Hematopoietic multipotent progenitor cell treated with erythropoietin and hydrocortisone succinate and interleukin-3 and kit ligand, for 4 days (in vitro differentiated cells): Measurements from ENCODE around the gene LY6G5B.

Experiments
- DNase-seq: peaks from one replicate; pipeline ENCODE4 v3.0.0-alpha.2; 2015

The LY6G5B gene

DNA sequence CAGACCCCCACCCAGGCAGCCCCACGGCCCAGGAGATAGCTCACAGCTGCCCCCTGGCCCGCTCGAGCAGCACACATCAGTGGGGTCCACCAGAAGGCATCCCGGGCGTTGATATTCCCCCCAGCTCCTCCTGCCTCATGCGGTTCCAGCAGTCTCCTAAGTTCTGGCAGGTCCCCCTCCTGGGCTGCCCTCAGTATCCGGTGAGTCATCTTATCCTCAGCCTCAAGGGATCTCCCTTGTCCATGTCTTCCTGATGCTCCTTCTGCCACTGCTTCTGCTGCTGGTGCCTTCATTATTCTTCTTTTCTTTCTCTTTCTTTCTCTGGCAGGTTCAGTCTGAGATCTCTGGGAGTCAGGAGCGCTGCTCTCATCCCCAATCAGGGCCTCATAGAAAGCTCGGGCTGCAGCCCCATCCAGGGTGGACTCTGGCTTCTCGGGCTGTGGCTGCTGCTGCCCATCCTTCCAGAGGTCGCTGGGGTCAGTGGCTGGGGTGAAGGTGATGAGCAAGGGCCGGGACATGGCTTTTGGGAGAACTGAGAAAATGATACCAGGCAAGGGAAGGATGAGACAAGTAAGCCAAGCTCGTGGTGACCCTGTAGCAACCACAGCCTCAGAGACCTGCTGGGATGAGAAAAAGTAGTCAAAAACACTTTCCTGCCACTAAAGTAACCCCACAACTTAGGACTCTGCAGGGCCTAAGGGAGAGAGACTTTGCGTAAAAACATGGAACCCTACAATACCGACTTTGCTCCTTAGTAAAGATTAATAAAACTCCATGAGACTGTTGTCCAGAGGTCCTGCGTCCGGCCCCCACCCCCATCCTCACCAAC, 5.6 kb upstream of the LY6G5B start:
- peak; percentile 40 for DNase-seq

DNA sequence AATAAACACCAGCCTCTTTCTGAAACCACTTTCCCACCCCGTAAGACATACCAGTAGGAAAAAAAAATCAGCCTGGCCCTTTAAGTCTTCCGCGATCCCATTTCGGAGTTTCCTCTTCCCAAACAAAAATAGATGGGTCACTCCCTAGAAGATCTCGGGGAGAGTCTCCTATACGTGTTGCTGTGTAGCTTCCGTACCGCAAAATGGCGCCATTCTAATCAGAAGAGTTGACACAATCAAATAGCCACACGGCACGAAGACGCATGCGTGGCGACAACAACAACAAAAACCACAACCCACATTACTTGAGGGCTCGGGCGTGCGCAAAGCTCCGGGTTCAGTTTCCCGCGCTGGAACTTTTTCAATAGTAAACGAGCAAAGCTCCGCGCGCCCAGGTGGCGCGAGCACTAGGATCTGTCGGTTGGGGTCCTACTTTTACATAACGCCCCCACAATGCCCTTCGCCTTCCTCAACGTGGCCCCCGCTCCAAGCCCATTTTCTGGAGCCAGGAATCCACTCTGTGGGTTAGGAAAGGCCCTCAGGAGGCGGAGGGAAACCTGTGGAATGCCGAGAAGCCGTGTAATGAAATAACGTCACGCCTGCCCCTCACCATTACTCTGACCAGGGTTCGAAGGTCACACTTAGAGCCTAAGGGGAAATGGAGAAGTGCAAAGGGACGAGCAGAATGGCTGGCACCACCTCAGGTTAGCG, 4.8 kb upstream of the LY6G5B start, which contains the start of gene GPANK1:
Gene GPANK1 (minus strand): TSS at position 208 of the 711 bp plus-strand sequence. CDS start 519 bp downstream, outside the sequence.
- DNase-seq = peak; percentile 99

DNA sequence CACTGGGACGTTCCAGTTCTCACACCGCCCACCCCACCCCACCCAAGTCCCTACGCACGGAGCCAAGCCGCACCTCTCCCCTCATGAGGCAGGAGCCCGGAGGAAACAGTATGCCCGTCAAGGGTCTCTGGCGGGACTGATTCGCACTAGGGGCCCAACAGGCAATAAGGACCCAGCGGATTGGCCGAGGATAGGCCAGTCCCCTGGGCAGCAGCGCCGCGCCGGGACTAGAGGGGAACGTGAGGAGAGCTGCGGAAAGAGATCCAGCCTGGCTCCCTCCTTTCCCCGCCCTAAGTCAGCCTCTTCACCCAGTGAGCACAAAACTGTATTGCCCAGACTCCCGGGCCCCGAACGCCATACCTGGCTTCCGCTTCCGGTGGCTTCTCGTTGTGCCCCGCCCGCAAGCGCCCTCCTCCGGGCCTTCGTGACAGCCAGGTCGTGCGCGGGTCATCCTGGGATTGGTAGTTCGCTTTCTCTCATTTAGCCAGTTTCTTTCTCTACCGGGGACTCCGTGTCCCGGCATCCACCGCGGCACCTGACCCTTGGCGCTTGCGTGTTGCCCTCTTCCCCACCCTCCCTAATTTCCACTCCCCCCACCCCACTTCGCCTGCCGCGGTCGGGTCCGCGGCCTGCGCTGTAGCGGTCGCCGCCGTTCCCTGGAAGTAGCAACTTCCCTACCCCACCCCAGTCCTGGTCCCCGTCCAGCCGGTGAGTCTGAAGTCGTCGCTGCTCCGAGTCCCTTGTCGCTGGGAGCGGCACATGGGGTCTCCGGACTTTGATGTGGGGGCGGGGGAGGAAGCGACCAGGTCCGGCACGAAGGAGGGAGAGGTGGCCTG, 4.1 kb upstream of the LY6G5B start, which contains the start of gene CSNK2B:
Gene CSNK2B (plus strand): TSS at position 580 of the 836 bp plus-strand sequence. CDS start 752 bp downstream, outside the sequence.
- peak; percentile 100 for DNase-seq

DNA sequence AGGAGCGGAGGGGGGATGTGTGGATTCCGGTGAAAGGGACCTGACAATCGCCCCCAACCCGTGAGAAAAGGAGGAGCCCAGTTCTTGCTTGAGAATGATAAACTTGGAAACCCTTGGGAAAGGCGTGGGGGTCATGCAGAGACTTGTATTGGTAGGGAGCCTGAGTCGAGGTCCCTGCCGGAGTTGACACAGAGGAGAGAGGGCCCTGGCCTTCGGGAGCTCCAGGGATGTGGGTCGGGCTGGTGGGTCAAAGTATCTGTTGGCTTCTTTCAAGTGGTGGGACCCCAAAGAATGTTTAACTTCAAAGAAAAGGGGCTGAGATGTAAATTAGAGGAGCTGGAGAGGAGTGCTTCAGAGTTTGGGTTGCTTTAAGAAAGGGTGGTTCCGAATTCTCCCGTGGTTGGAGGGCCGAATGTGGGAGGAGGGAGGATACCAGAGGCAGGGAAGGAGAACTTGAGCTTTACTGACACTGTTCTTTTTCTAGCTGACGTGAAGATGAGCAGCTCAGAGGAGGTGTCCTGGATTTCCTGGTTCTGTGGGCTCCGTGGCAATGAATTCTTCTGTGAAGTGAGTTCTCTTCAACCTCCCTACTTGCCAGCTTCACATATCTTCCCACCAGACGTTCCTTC, 3.3 kb upstream of the LY6G5B start:
- DNase-seq = peak; percentile 28

DNA sequence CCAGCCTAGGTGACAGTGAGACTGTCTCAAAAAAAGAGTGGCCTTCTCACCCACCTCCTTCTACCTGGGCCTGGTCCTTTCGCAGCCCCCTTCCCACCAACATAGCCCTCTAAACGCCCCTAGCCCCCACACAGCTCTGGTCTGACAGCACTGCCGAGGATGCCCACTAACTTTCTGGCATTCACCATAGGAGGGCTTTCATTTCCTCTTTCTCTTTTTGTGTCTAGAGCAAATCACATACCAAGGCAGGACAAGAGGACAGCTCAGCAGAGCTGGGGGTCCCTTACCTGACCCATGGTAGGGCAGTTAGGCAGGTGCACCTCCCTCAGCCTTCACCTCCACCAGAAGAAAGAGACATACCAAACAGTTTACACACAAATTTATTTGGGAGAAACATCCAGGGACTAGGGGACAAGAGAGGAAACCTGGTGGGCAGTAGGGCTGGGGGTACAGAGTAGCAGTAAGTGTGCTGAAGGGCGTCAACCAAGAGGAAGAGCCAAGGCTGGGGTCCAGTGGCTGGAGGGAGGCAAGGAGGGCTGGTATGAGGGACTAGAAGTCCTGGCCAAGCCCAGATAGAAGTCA, 6.6 kb downstream of the LY6G5B start:
- DNase-seq = no peak

DNA sequence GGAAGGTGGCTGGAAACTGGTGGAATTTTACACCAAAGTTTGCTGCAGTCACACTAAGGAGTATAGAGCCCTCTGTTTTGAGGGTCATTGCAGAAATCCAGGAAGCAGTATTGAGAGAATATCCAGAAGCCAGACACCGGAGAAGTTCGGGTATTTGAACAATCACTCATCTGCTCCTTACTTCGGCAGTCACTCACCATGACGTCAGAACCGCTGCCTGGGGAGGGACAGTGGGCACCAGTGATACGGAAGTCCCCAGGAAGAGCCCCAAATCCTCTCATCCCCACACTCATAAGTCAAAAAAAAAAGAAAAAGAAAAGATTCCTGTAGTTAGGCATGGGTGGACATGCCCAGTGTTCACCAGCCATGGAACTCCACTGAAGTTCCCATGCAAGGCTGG, 7.1 kb downstream of the LY6G5B start:
- no peak for DNase-seq

DNA sequence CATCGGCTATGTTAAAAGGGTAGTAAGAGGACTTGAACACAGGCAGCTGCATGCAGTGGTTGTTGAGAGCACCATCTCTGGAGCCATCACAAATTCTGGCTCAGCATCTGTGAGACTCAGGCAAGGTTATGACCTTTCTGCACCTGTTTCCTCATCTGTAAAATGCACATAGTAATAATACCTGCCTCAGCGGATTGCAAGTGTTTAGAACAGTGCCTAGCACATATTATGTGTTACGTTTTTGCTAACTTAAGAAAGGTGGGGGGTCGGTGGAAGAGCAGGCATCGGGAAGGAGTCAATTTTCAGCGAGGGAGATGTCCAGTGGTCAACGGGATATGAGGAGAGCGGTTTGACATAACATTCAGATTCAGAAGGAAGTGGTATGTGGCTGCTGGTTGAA, 8.2 kb downstream of the LY6G5B start:
- no peak for DNase-seq

DNA sequence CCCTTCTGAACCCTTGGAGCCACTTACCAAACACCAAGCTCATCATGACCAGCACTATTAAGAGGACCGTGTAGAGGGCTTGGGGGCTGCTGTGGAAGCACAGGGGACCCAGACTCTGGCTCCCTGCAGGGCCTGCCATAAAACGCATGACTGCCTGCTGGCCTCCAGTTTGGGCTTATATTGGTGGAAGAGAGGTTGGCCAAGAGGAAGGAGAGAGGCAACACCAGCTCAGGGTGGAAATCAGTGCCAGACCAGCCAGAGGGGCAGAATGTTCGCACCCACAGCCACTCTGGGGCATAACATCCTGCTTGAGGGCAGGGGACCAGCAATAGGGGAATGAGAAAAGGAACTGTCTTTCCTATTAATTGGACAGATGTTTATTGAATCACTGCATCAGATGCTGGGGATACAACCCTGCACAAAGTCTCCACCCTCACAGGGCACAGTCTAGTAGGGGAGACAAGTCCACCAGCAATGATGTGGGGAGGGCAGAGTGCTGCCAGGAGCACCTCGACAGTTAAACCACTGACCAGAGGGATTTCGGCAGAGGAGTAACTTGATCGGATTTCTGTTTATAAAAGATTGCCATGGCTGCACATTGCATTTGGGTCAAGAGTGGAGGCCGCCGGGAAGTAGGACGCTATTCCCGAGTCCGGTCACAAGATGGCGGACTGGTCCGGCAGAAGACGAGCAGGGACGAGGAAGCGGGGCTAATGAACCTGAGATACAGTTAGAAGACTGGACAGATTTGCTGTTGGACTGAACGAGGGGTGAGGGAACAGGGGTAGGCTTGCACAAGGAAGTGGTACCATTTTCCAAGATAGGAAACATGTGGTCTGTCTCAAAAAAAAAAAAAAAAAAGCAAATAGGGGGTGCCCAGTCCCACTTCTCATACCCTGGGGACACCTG, 10.7 kb downstream of the LY6G5B start, which contains the start of gene LY6G5C:
Gene LY6G5C (minus strand): TSS at position 842 of the 909 bp plus-strand sequence. CDS start 694 bp downstream, at position 148.
- DNase-seq = peak; percentile 90

DNA sequence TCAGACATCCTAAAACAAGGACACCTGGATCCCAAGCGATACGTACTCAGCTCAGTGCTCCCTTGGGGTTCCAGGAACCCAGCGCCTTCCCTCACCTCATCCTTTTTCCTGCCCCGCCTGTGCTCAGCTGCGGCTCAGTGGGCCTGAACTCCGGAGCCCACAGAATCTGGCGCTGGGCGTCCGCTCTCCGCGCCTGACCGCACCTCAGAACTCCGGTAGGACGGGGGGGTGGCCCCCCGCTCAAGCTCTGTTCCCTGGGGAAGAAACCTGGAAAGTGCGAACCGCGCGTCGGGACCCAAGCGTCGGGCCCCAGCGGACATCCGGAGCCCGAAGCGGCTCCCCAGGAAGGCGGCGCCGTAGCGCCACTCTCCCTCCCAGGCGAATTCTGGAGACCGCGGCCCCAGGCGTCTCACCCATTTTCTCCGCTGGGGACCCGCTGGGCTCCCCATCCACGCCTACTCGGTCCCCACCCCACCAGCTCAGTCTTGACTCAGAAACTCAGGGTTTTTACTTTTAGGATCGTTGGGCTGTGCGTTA, 11.4 kb downstream of the LY6G5B start:
- peak; percentile 80 for DNase-seq

DNA sequence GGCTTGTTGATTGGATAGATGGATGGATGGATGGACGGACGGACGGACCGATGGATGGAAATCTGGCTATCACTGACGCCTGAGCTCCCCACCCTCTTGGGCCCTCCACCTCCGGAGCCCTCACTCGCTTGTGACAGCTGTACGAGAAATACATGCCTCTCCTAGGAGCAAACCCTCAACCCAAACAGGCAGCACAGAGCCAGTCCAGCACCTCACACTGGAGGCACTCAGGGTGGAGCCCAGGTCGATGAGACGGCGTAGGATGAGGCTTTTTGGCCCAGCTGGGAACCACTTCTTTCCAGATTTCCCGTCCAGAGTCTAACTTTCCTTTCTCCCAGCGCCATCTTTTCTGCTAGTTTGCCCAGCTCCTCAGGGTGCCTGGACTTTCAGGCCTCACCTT, 13.8 kb downstream of the LY6G5B start:
- DNase-seq = no peak

DNA sequence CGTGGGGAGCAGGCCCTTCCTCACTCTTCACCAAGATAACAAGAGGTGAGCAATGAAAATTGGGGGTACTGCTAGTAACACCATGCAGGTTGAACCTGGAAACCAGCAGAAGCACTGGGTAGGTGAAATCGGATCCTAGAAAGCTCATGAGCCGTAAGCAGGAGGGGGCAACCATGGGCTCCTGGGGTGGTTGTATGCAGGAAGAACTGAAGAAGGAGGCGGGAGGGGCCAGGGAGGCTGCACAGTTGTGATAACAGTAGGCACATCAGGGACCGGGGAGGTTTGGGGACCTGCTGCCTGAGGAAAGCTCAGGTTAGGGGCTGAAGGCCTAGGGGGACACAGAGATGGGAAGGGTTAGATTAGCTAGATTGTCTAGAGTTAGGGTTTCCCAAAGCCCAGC, 16.7 kb downstream of the LY6G5B start:
- DNase-seq = peak; percentile 76

DNA sequence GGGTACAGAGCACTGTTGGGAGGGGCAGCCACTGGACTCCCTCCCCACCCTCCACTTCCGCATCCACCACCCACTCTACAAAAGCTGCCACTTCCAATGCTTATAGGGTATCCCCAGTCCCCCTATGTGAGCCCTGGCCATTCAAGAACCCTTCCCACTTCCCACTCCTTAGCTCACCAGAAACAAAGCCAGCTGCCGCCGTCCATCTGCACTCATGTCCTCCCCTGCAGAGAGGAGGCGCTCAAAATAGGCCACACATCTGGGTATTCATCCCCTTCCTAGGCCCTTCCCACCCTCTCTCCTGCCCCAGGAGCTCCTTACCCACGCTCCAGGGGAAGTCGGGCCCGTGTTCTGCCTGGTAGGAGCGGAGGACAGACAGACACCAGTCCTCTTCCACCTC, 17.5 kb downstream of the LY6G5B start:
- no peak for DNase-seq

DNA sequence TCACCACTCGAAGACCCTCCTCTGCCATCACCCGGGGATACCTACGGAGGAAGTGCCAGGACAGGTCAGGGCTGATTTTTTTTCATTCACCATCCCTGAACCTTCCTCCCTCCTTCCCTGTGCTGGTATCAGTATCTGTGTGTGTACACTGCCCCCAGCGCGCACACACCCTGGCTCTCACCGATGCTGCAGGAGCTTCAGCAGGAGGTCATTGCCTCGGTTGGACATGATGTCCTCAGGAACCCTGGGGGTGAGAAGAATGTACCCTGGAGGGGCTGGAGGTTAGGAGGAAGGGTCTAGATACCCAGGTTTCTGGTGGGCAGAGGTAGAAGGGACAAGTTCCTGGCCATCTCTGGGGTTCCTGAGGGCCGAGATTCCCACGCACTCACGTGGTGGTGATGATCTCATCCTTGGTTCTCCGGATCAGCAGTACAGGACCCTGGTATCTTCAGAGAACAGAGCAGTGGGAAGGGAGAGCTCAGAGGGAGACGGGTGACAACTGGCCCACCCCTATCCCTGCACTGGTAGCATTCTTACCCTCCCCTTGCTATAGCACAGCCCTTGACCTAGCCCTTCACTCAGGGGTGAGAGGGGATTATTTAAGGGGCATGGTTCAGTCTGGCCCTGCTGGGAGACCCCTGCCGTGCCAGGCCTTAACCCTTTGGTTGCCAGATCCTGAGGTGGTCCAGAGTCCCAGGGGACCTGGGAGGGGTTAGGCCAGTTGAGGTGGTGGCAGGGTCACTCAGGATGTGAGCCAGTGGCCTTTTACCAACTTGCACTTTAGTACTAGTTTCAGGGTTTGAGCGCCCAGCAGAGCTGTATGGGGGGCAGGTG, 18.3 kb downstream of the LY6G5B start:
- DNase-seq = no peak

DNA sequence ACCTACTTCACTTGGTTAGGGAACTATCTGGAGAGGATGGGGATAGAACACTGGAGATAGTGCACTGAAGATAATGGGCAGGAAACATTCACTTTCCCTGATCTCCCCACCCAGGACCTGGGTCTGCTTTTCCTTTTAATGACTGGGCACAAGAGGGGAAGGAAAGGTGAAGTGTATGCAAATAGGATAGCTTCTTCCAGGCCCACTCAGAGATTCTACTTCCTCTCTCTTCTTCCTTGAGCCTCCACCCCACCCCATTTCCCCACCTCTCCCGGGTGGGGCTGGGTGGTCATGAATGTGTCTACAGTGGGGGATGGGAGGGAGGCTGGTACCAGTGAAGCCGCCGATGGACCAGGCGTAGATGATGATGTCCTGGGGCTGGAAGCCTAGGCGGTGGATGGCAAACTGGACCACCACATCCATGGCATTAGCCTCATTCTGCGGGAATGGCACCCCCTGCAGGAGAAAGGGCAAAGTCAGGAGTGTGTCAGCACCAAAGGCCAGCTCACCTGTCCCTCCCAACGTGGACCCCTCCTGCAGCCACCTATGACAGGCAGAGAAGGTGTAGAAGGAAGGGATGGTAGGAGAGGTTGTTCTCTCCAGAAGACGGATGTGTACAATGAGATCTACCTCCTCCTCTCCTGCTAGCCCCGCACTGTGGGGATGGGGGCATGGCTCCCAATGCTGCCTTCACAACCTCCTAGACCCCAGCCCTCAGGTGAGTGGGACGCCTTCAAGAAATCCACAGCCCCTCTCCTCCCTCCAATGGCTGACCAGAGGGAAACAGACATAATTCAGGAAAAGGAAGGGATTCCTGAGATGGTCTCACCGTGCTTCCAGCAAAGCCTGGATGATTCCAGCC, 19.7 kb downstream of the LY6G5B start:
- DNase-seq = peak; percentile 33

DNA sequence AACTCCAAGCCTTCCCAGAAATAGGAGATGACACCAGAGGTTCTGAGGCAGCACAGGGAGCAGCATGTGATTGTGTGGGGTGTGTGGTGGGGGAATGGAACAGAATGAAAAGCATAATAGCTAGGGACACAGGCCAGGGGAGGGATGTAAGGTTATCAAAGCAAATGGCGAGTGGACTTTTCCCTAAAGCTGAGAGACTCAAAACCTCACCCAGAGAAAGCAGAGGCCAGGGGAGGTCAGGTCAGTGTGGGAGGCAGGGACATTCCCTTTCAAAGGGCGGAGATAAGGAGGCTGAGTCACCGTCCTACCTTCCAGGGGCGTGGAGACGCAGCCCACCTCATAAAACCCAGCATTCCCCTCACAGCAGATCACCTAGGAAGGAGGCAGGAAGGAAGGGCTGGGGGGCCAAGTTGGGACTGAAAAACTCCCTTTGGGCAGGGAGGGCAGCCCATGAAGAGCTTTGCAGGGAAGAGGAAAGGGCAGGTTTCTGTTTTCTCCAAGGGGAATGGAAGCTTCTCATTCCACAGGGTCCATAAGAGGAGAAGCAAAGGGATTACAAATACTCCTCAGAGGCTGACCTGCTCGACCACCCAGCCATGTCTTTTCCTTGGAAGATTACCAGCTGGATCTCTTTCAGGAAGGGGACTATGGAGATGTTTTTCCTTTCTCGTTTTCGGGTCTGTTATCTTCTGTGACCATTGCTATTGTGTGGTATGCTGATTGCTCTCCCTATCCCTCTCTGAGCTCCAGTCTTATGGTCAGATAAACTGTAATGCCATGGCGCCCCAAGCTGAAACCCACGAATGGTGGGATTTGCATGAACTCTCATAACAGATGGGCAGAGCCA, 20.7 kb downstream of the LY6G5B start:
- peak; percentile 71 for DNase-seq

DNA sequence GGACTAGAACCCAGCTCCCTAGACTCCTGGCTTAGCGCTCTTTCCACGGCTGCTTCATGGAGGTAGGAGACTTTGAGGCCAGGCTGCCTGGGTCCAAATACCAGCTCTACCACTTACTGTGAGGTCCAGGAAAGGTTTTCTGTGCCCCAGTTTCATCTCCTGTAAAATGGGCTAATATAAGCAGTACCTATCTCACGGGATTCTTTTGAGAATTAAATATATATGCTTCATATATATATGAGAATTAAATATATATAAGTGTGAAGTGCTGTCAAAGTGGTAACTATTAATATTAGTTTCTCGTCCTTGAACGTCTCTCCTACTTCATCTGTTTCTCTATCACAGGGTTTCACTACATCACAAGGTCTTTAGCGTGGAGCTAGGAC, 21.3 kb downstream of the LY6G5B start:
- no peak for DNase-seq

DNA sequence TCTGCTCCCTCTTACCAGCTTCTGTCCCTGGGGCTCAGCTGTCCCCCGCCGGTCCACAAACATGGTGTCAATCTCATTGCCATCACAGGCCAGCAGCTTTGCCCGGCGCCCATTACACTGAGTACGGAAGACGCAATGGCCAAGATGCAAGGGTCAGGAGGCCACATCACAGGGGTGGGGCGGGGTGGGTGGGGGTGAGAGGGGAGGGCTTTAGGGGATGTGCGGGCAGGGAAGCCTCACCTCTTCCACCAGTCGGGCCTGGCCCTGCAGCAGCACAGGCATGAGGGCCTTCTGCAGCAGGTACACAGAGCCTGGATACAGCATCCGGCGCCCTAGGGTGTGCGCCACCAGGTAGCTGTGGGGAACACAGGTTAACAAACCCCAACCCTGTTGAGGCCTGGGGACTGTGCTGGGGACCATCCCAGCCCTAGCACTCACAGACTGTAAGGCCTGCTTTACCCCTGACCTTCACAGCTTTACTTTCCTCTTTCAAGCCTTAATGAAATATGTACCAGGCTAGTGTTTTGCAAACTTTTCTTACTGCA, 21.9 kb downstream of the LY6G5B start:
- DNase-seq = no peak
